IPS-20b (cell line): ENCODE measurements around the gene ABI2.
"Not testable (repeated sequence)": the region's sequence is repeated elsewhere in the genome, so short reads cannot be mapped to it uniquely, and the experiment has no call there.

ENCODE experiments used
- H3K27ac ChIP-seq: one replicate; pipeline ENCODE4 v1.5.1; 2013; ENCODE audit warnings: low read length
- H3K27me3 ChIP-seq: 2 replicates; pipeline ENCODE4 v1.6.1; 2013; ENCODE audit warnings: mild to moderate bottlenecking, low read length, inconsistent platforms; ENCODE audit not compliant: insufficient read depth
- H3K36me3 ChIP-seq: 2 replicates; pipeline ENCODE4 v1.6.1; 2013; ENCODE audit warnings: low read depth, mild to moderate bottlenecking, inconsistent platforms, low read length, moderate library complexity; ENCODE audit not compliant: insufficient read depth
- H3K4me1 ChIP-seq: 2 replicates; pipeline ENCODE4 v1.6.1; 2013; ENCODE audit warnings: mild to moderate bottlenecking, control low read depth, inconsistent platforms, low read length, moderate library complexity; ENCODE audit not compliant: insufficient read depth
- H3K4me3 ChIP-seq: 2 replicates; pipeline ENCODE4 v1.5.1; 2013; ENCODE audit warnings: mild to moderate bottlenecking, low read length, inconsistent platforms
- H3K9ac ChIP-seq: 2 replicates; pipeline ENCODE4 v1.6.1; 2013; ENCODE audit warnings: low read depth, mild to moderate bottlenecking, inconsistent platforms, low read length, moderate library complexity
- H3K9me3 ChIP-seq: 2 replicates; pipeline ENCODE4 v1.6.1; 2013; ENCODE audit warnings: mild to moderate bottlenecking, low read depth, low read length, inconsistent platforms; ENCODE audit not compliant: insufficient read depth

Gene ABI2

DNA sequence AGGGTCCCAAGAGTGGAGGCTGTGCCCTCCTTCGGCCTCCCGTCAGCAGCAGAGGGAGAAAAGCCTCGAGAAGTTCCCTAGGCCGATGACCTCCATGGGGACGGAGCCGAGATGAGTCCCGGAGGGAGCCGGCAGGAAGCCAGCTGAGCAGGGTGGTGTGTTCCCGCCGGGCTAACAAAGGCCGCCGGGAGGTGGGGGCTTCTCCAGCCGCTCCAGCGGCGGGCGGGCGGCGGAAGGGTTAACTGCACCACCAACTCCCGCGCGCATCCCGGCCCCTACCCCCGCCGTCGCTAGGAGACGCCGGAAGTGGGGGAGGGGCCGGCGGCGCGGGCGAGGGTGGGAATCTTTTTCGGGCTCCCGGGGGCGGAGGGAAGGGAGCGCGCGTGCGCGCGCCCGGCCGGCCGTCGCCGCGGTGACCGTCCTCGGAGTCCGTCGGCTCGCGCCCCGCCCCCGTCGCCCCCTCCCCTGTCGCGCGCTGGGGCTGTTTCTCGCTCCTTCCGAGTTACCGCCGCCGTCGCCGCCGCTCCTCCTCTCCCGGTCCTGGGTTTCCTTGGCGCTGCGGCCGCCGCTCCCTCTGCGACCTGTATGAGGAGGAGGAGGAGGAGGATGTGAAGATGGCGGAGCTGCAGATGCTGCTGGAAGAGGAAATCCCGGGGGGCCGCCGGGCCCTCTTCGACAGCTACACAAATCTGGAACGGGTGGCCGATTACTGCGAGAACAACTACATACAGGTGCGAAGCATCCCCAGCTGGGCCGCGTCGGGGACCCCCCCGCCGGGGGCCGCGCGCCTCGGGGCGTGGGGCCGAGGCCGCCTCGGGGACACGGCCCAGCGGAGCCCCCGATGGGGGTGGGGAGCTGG, at the start of gene ABI2:
TSS of gene ABI2 (plus strand) at position 494 of the 859 bp plus-strand sequence. CDS start at position 615, 121 bp downstream.
- no peaks in the 10 kb centered on the region for H3K9me3 ChIP-seq
- H3K27ac ChIP-seq, result peak within 1 kb of the TSS; percentile 88
- no peaks in the 10 kb centered on the region for H3K27me3 ChIP-seq
- peak within 1 kb of the TSS; percentile 99 for H3K4me3 ChIP-seq
- H3K4me1 ChIP-seq, result peaks cover 10% of the 10 kb centered on the region; the same call in 1 of the 2 replicates
- H3K9ac ChIP-seq, result peak within 1 kb of the TSS; percentile 95
- H3K36me3 ChIP-seq, result no peaks in the 10 kb centered on the region

DNA sequence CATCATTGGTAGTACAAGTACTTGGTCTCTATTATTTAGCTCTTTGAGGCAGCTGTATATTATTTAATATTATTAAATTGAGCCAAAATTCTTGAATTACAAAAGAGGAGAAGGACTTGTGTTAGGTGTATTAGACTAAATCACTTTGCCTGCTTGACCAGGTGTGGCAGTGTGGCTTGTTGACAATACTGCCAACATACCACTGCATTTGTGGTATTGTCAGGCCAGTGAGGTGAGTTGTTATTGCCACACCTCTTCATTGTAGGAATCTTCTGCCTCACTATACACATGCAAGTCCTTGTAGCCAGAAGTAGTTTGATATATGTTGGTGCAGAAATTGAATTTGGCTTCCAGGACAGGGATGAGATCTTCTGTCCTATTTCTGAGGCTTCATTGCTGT, 48.9 kb upstream of the ABI2 start:
- no peak overlapping the region for H3K4me3 ChIP-seq
- no peaks in the 10 kb centered on the region for H3K27me3 ChIP-seq
- H3K9ac ChIP-seq, result no peak overlapping the region
- H3K27ac ChIP-seq, result no peak overlapping the region
- H3K36me3 ChIP-seq, result peaks cover 63% of the 10 kb centered on the region
- no peaks in the 10 kb centered on the region for H3K9me3 ChIP-seq
- H3K4me1 ChIP-seq, result no peaks in the 10 kb centered on the region

DNA sequence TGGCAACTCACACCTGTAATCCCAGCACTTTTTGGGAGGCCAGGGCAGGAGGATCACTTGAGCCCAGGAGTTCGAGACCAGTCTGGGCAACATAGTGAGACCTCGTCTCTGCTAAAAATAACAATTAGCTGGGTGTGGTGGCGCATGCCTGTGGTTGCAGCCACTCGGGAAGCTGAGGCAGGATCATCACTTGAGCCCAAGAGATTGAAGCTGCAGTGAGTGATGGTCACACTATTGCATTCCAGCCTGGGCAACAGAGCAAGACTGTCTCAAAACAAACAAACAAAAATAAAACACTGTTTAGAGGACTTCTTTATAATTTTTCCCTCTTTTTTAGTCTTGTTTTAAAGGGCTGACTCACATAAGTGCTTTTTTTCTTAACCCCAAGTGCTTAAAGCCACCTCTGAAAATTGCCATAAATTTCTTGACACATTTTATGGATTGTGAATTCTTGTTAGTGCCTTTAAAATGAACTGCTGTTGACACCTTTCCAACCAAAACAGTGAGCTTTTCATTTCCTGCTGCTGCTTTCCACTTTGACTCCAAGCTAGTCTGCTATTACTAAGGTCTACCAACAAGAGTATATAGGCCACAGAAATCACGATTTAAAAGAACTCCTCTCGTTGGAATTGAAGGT, 47.6 kb upstream of the ABI2 start:
- Histone ChIP-seq H3K27me3 (no peaks in the 10 kb centered on the region), H3K27ac (no peak overlapping the region), H3K9ac (no peak overlapping the region), H3K4me3 (no peak overlapping the region), H3K9me3 (no peaks in the 10 kb centered on the region), H3K4me1 (no peaks in the 10 kb centered on the region), H3K36me3 (peaks cover 72% of the 10 kb centered on the region)

DNA sequence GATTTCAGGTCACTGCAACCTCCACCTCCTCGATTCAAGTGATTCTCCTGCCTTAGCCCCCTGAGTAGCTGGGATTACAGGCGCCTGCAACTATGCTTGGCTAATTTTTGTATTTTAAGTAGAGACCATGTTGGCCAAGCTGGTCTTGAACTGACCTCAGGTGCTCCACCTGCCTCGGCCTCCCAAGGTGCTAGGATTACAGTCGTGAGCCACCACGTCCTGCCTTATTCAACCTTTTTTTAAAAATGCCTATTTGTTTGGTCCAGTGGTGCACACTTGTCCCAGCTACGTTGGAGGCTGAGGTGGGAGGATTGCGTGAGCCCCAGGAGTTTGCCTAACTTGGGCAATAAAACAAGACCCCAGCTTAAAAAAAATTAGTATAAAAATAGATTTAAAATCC, 46.1 kb upstream of the ABI2 start:
- Histone ChIP-seq H3K27ac (no peak overlapping the region), H3K4me1 (no peaks in the 10 kb centered on the region), H3K9me3 (no peaks in the 10 kb centered on the region), H3K4me3 (no peak overlapping the region), H3K27me3 (no peaks in the 10 kb centered on the region), H3K36me3 (peaks cover 77% of the 10 kb centered on the region), H3K9ac (no peak overlapping the region)

DNA sequence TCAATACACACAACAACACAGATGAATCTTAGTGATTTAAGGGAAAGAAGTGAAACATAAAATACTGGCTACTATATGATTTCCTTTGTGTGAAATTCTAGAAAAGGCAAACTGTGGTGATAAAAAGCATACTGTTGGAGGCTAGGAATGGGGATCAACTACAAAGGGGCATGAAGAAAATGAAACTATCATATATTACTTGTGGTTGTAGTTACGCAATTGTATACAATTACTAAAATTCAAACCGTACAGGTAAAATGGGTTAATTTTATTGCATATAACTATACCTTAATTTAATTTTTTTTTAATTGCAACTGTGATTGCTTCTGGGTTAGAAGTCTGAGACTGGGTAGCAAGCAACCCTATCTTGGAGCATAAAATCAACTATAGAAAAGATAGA, 41.7 kb upstream of the ABI2 start:
- H3K9ac ChIP-seq, result no peak overlapping the region
- no peaks in the 10 kb centered on the region for H3K4me1 ChIP-seq
- no peak overlapping the region for H3K4me3 ChIP-seq
- H3K27ac ChIP-seq, result no peak overlapping the region
- no peaks in the 10 kb centered on the region for H3K27me3 ChIP-seq
- H3K36me3 ChIP-seq, result peaks cover 42% of the 10 kb centered on the region
- H3K9me3 ChIP-seq, result no peaks in the 10 kb centered on the region

DNA sequence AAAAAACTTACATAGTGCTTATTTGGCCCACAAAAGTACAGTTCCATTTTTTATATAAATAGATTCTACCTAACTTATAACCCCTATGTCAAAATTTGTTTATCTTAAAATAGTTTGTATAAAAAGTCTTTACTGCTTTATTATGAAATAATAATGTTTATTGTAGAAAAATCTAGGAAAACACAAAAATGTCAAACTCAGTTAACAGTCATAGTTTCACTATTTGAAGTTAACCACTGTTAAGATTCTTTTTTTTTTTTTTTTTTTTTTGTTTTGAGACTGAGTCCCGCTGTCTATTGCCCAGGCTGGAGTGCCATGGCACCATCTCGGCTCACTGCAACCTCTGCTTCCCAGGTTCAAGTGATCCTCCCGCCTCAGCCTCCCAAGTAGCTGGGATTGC, 26.5 kb upstream of the ABI2 start:
- Histone ChIP-seq H3K27ac (no peak overlapping the region), H3K9me3 (no peaks in the 10 kb centered on the region), H3K27me3 (no peaks in the 10 kb centered on the region), H3K4me1 (no peaks in the 10 kb centered on the region), H3K36me3 (peaks cover 5% of the 10 kb centered on the region), H3K4me3 (no peak overlapping the region), H3K9ac (no peak overlapping the region)

DNA sequence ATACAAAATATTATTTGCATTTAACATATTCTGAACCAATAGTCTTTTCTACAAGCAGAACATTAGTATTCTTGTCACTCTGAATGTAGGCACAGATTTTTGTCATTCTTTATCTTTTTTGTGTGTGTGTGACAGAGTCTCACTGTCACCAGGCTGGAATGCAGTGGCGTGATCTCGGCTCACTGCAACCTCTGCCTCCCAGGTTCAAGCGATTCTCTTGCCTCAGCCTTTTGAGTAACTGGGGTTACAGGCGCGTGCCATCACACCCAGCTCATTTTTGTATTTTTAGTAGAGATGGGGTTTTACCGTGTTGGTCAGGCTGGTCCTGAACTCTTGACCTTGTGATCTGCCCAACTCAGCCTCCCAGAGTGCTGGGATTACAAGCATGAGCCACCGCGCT, 25.6 kb upstream of the ABI2 start:
- not testable (repeated sequence) for H3K27me3 ChIP-seq, H3K27ac ChIP-seq, H3K36me3 ChIP-seq, H3K4me3 ChIP-seq, H3K4me1 ChIP-seq, H3K9ac ChIP-seq, H3K9me3 ChIP-seq

DNA sequence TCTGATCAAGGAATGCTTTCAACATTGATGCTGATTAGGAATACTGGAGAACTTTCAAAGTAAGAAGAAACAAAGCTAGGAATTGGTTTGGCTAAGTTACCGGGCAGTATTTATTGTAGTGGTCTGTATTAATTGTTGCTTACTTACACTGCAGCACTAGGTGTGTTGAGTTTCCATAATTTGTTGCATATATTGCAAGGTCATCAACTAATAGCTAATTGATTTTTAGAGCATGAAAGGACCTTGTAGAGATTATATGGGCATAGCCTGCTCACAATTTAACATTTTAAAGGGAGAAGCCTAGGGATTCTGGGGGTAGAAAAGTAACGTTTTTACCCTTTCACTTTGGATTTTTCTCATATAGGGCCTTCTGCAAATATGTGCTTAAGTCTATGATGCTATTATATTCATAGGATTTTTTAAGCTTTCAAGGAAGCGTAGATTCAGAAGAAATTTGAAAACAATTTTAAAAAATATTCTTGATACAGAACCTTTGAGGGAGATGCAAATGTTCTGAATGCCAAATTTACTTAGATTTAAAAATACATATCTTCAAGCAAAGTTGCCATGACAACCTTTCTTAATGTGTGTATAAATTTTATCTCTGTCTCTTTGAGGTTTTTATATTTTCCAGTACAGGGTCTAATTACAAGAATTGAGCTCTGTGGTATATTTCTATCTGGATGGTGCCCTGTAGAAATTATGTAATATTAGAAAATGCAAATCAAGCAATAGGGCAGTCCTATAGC, 17.3 kb upstream of the ABI2 start:
- Histone ChIP-seq H3K4me3 (no peak overlapping the region), H3K36me3 (peaks cover 5% of the 10 kb centered on the region), H3K9ac (no peak overlapping the region), H3K9me3 (peaks cover 11% of the 10 kb centered on the region), H3K4me1 (no peaks in the 10 kb centered on the region), H3K27ac (no peak overlapping the region), H3K27me3 (no peaks in the 10 kb centered on the region)

DNA sequence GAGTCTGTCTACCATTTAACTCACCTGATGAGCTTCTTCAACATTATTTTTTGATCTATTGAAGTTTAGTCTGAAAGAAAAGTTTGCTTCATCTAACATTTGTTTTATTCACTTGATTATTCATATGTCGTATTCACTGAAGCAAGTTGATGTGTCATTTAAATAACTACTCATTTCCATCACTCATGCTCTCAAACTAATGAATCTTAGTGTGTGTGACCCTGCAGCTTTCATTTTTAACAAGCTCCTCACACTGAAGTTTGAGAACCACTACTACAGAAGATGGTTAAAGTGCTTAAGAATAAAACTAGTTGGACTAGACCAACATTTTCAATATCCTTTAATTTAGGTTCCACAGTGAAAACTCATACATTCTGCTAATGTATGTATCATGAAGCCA, 1.8 kb upstream of the ABI2 start:
- H3K9me3 ChIP-seq, result no peaks in the 10 kb centered on the region
- no peak overlapping the region for H3K9ac ChIP-seq
- H3K27me3 ChIP-seq, result no peaks in the 10 kb centered on the region
- H3K36me3 ChIP-seq, result no peaks in the 10 kb centered on the region
- H3K27ac ChIP-seq, result no peak overlapping the region
- peaks cover 10% of the 10 kb centered on the region; the same call in 1 of the 2 replicates for H3K4me1 ChIP-seq
- H3K4me3 ChIP-seq, result no peak overlapping the region

DNA sequence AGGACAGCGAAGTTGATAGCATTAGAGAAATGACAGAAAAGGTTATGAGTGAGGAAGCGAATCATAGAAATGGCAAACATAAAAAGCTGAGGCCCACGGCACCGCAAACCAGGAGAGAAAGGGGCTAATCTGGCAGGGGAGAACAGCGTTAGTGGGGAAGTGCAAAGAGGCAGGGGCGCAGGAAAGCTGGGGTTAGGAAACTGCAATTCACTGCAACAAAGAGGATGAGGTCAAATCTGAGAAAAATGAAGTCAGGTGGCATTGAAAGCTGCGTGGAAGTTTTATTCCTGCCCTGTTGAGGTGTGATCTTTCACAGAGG, 653 bp upstream of the ABI2 start:
- H3K4me3 ChIP-seq, result peak overlapping the region; percentile 74
- H3K9me3 ChIP-seq, result no peaks in the 10 kb centered on the region
- peaks cover 10% of the 10 kb centered on the region; the same call in 1 of the 2 replicates for H3K4me1 ChIP-seq
- H3K36me3 ChIP-seq, result no peaks in the 10 kb centered on the region
- H3K27ac ChIP-seq, result peak overlapping the region; percentile 63
- no peaks in the 10 kb centered on the region for H3K27me3 ChIP-seq
- H3K9ac ChIP-seq, result peak overlapping the region; percentile 90

DNA sequence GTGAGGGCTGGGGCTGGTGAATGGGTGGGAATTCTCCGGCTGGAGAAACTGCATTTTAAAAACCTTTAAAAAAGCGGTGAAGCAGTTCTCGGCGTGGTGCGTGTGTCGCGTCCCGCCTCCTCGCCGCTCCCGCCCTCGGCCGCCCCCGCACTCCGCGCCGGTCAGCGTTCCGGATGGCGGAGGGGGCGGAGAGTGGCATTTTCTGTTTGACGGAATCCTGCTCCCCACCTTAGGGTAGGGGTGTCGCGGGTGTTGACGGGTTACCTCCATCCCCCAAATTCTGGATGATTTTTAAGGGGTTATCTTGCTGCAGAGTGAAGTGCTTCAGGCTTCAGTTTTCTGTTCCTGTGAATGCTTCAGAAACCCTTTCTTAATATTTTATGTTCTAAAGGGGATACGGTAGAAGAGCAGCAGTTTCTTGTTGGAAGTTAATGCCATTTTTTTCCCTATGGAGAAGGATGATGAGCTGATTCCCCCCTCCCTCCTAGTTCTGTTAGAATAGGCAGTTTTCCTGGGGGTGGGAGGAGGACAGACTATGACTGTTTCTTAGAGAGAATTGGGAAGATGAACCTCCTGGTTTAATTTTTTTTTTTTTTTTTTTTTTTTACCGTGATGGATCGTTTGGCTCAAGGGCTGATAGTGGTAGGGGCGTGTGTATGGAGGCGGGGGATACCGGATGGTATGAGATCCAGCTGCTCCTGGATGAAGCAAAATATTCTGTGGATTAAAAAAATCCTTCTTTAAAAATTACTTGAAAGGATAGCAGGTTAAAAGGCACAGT, 756 bp downstream of the ABI2 start:
- Histone ChIP-seq H3K4me3 (peak overlapping the region; percentile 99), H3K27me3 (no peaks in the 10 kb centered on the region), H3K36me3 (peaks cover 2% of the 10 kb centered on the region; the same call in 1 of the 2 replicates), H3K27ac (peak overlapping the region; percentile 88), H3K9ac (peak overlapping the region; percentile 95), H3K4me1 (peaks cover 10% of the 10 kb centered on the region; the same call in 1 of the 2 replicates), H3K9me3 (no peaks in the 10 kb centered on the region)
